Fibroblast of lung (primary cell): ENCODE measurements around the gene DPH6. TPM values are rescaled to one million over a fixed set of nuclear protein-coding genes. Genes with fewer than 3 reads are reported as not detected.

Experiments used
- DNase-seq, 2 donors: peaks; one replicate each; pipeline versions ENCODE4 v3.0.0 to v3.0.0-alpha.2; 2010; ENCODE audit warnings: low read depth in 2 of 2
- H2AFZ ChIP-seq: 2 replicates; pipeline ENCODE4 v1.5.1; 2012; ENCODE audit warnings: low read length, control low read depth, inconsistent platforms
- H3K27ac ChIP-seq: 2 replicates; pipeline ENCODE4 v1.5.1; 2011; ENCODE audit warnings: low read length, control low read depth; ENCODE audit not compliant: insufficient read depth
- H3K27me3 ChIP-seq: 2 replicates; pipeline ENCODE4 v1.5.1; 2011; ENCODE audit warnings: mild to moderate bottlenecking, low read length; ENCODE audit not compliant: control insufficient read depth, insufficient read depth
- H3K36me3 ChIP-seq: 2 replicates; pipeline ENCODE4 v1.5.1; 2011; ENCODE audit warnings: low read length; ENCODE audit not compliant: control insufficient read depth, insufficient read depth
- H3K4me1 ChIP-seq: 2 replicates; pipeline ENCODE4 v1.5.1; 2011; ENCODE audit warnings: low read length; ENCODE audit not compliant: control insufficient read depth, insufficient read depth; ENCODE audit errors: extremely low read depth
- H3K4me2 ChIP-seq: 2 replicates; pipeline ENCODE4 v1.5.1; 2011; ENCODE audit warnings: low read length, control low read depth; ENCODE audit not compliant: insufficient read depth; ENCODE audit errors: extremely low read depth
- H3K4me3 ChIP-seq, 4 experiments: fragments of 200-600 bp in 1 of 4; sonication (generic) in 1 of 4; replicated peaks in 1 of 4; 2 replicates each; pipeline ENCODE4 v1.5.1; 2011 to 2016; ENCODE audit warnings: low read length in 4 of 4, low read depth in 3 of 4, mild to moderate bottlenecking in 3 of 4, control low read depth in 2 of 4, inconsistent platforms in 1 of 4, mixed read lengths in 1 of 4; ENCODE audit not compliant: insufficient read depth in 1 of 4; ENCODE audit errors: control extremely low read depth in 1 of 4
- H3K79me2 ChIP-seq: 2 replicates; pipeline ENCODE4 v1.5.1; 2012; ENCODE audit warnings: mild to moderate bottlenecking, low read length, inconsistent platforms; ENCODE audit not compliant: control insufficient read depth, insufficient read depth
- H3K9ac ChIP-seq: 2 replicates; pipeline ENCODE4 v1.5.1; 2011; ENCODE audit warnings: mild to moderate bottlenecking, low read length, control low read depth; ENCODE audit not compliant: insufficient read depth
- H3K9me3 ChIP-seq: 2 replicates; pipeline ENCODE4 v1.5.1; 2012; ENCODE audit warnings: low read depth, low read length; ENCODE audit not compliant: control insufficient read depth, insufficient read depth
- H4K20me1 ChIP-seq: 2 replicates; pipeline ENCODE4 v1.5.1; 2011; ENCODE audit warnings: low read length; ENCODE audit not compliant: control insufficient read depth, insufficient read depth; ENCODE audit errors: extremely low read depth
- EZH2 ChIP-seq: IDR thresholded peaks from 2 replicates; pipeline ENCODE4 v1.5.1; 2012; ENCODE audit warnings: low read length, control low read depth, mild to moderate bottlenecking; ENCODE audit errors: missing control alignments
- polyA plus RNA-seq, 2 donors: library from polyadenylated mRNA; depleted of rRNA in 1 of 2; stranded (reverse) in 1 of 2; unstranded in 1 of 2; fragments of >200 nt; gene quantifications; 2 replicates each; pipeline ENCODE4 v1.2.1, GENCODE V29; 2011 to 2012; ENCODE audit warnings: missing spikeins in 1 of 2
- total RNA-seq: library from RNA; depleted of rRNA; stranded (reverse); fragments of >200 nt; gene quantifications from 2 replicates; pipeline ENCODE4 v1.2.1, GENCODE V29; 2014
- TF ChIP-seq, protein P1 (sequence below), 2 donors: IDR thresholded peaks in 1 of 2; conservative IDR thresholded peaks in 1 of 2; 1 replicate in 1 of 2; 2 replicates in 1 of 2; pipeline ENCODE4 v1.5.1; 2011 to 2012; ENCODE audit warnings: low read length in 2 of 2, control low read depth in 1 of 2, inconsistent platforms in 1 of 2, low read depth in 1 of 2, mild to moderate bottlenecking in 1 of 2

DPH6 gene
- total and polyA plus RNA-seq, 2 donors (not counting 1 experiment from before 2014, with no cell fraction given) = 9.7 to 13.5 TPM

GRCh38 chr15:35479423-35479822 lies 66.5 kb downstream of the DPH6 start:
- no peaks in the 10 kb centered on the region for H4K20me1 ChIP-seq
- H3K9me3 ChIP-seq = no peaks in the 10 kb centered on the region
- H2AFZ ChIP-seq = no peak overlapping the region
- H3K36me3 ChIP-seq = no peaks in the 10 kb centered on the region
- H3K4me2 ChIP-seq = no peak overlapping the region
- no peaks in the 10 kb centered on the region for H3K79me2 ChIP-seq
- H3K9ac ChIP-seq = no peak overlapping the region
- no peak for DNase-seq
- H3K4me1 ChIP-seq = no peaks in the 10 kb centered on the region
- TF ChIP-seq EZH2 = no peak
- TF ChIP-seq, protein P1, sequence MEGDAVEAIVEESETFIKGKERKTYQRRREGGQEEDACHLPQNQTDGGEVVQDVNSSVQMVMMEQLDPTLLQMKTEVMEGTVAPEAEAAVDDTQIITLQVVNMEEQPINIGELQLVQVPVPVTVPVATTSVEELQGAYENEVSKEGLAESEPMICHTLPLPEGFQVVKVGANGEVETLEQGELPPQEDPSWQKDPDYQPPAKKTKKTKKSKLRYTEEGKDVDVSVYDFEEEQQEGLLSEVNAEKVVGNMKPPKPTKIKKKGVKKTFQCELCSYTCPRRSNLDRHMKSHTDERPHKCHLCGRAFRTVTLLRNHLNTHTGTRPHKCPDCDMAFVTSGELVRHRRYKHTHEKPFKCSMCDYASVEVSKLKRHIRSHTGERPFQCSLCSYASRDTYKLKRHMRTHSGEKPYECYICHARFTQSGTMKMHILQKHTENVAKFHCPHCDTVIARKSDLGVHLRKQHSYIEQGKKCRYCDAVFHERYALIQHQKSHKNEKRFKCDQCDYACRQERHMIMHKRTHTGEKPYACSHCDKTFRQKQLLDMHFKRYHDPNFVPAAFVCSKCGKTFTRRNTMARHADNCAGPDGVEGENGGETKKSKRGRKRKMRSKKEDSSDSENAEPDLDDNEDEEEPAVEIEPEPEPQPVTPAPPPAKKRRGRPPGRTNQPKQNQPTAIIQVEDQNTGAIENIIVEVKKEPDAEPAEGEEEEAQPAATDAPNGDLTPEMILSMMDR (conservative IDR thresholded peaks at IDR 0.05 in 1 of 2, IDR thresholded peaks at IDR 0.05 in 1 of 2; ENCODE audit: low read depth in 1 of 2, low read length in 2 of 2) = no peak
- no peak overlapping the region for H3K27ac ChIP-seq
- H3K27me3 ChIP-seq = no peaks in the 10 kb centered on the region
- no peak overlapping the region for H3K4me3 ChIP-seq

GRCh38 chr15:35477312-35478262 lies 68.4 kb downstream of the DPH6 start:
- Histone ChIP-seq H3K27ac (no peak overlapping the region), H3K9me3 (no peaks in the 10 kb centered on the region), H3K79me2 (no peaks in the 10 kb centered on the region), H4K20me1 (no peaks in the 10 kb centered on the region), H2AFZ (no peak overlapping the region), H3K9ac (no peak overlapping the region), H3K4me2 (no peak overlapping the region), H3K36me3 (no peaks in the 10 kb centered on the region), H3K4me1 (no peaks in the 10 kb centered on the region), H3K27me3 (no peaks in the 10 kb centered on the region), H3K4me3 (no peak overlapping the region)
- TF ChIP-seq, protein P1 (conservative IDR thresholded peaks at IDR 0.05 in 1 of 2, IDR thresholded peaks at IDR 0.05 in 1 of 2; ENCODE audit: low read depth in 1 of 2, low read length in 2 of 2) = no peak
- TF ChIP-seq EZH2 = no peak
- DNase-seq = no peak

GRCh38 chr15:35471024-35471423 lies 74.9 kb downstream of the DPH6 start:
- TF ChIP-seq EZH2 = no peak
- TF ChIP-seq, protein P1 (conservative IDR thresholded peaks at IDR 0.05 in 1 of 2, IDR thresholded peaks at IDR 0.05 in 1 of 2; ENCODE audit: low read depth in 1 of 2, low read length in 2 of 2) = no peak
- no peaks in the 10 kb centered on the region for H3K36me3 ChIP-seq

More at GRCh38 chr15:35471024-35471423, 74.9 kb downstream of the DPH6 start:
- H3K4me2 ChIP-seq = no peak overlapping the region
- H3K9me3 ChIP-seq = no peaks in the 10 kb centered on the region
- no peaks in the 10 kb centered on the region for H3K79me2 ChIP-seq
- H3K27ac ChIP-seq = no peak overlapping the region
- H3K4me1 ChIP-seq = no peaks in the 10 kb centered on the region
- no peak for DNase-seq
- no peaks in the 10 kb centered on the region for H4K20me1 ChIP-seq
- H2AFZ ChIP-seq = no peak overlapping the region
- no peak overlapping the region for H3K9ac ChIP-seq
- no peak overlapping the region for H3K4me3 ChIP-seq
- H3K27me3 ChIP-seq = no peaks in the 10 kb centered on the region
